PC-9 (cell line): ENCODE measurements around the gene ZNF333. TPM values are rescaled to one million over a fixed set of nuclear protein-coding genes. Genes with fewer than 3 reads are reported as not detected.

Experiments
- BruUV-seq: library from RNA; stranded (reverse); fragments of 400-500 nt; replicated peaks from 2 replicates; lab custom pipeline; 2021; lab: Mats Ljungman, UMichigan
- CTCF ChIA-PET: fragments of 300-600 bp; sonication (Branson Sonifier 250); formaldehyde crosslinking; loops from one replicate; lab custom pipeline; 2022; ENCODE audit warnings: antibody characterized with exemption; lab: Charles Lee
- POLR2A ChIA-PET: fragments of 300-600 bp; sonication (Branson Sonifier 250); formaldehyde crosslinking; loops from one replicate; lab custom pipeline; 2022; ENCODE audit warnings: antibody characterized with exemption; ENCODE audit not compliant: unreplicated experiment; lab: Charles Lee
- DNase-seq, 2 experiments: peaks; one replicate each; pipeline versions ENCODE4 v3.0.0 to v3.0.0-alpha.2; 2015 to 2022; ENCODE audit warnings: mixed read lengths in 1 of 2
- H2AFZ ChIP-seq: fragments of 200-600 bp; sonication (generic); 2 replicates; pipeline ENCODE4 v1.8.1; 2017; ENCODE audit warnings: antibody characterized with exemption
- H3F3A ChIP-seq: fragments of 200-600 bp; sonication (generic); 2 replicates; pipeline ENCODE4 v1.8.1; 2017; ENCODE audit warnings: antibody characterized with exemption, mild to moderate bottlenecking, low read depth; ENCODE audit not compliant: insufficient read depth
- H3K27ac ChIP-seq: fragments of 200-600 bp; sonication (generic); 2 replicates; pipeline ENCODE4 v1.6.1; 2016; ENCODE audit warnings: mixed run types
- H3K27me3 ChIP-seq: fragments of 200-600 bp; sonication (generic); 2 replicates; pipeline ENCODE4 v1.6.1; 2016; ENCODE audit warnings: low read depth, mixed run types; ENCODE audit not compliant: insufficient read depth
- H3K36me3 ChIP-seq: fragments of 200-600 bp; sonication (generic); 2 replicates; pipeline ENCODE4 v1.6.1; 2016; ENCODE audit warnings: low read depth, mixed run types
- H3K4me1 ChIP-seq: fragments of 200-600 bp; sonication (generic); replicated peaks from 2 replicates; pipeline ENCODE4 v1.6.1; 2016; ENCODE audit warnings: mixed run types; ENCODE audit not compliant: insufficient read depth
- H3K4me2 ChIP-seq: fragments of 200-600 bp; sonication (generic); 2 replicates; pipeline ENCODE4 v1.6.1; 2017; ENCODE audit warnings: mixed run types
- H3K4me3 ChIP-seq: fragments of 200-600 bp; sonication (generic); 2 replicates; pipeline ENCODE4 v1.6.1; 2016; ENCODE audit warnings: mixed run types
- H3K79me2 ChIP-seq: fragments of 200-600 bp; sonication (generic); 2 replicates; pipeline ENCODE4 v1.6.1; 2017; ENCODE audit warnings: low read depth, mixed run types
- H3K9me2 ChIP-seq: fragments of 200-600 bp; sonication (generic); 2 replicates; pipeline ENCODE4 v1.8.1; 2017; ENCODE audit warnings: mild to moderate bottlenecking; ENCODE audit not compliant: insufficient read depth
- H3K9me3 ChIP-seq: fragments of 200-600 bp; sonication (generic); 2 replicates; pipeline ENCODE4 v1.8.1; 2016; ENCODE audit warnings: low read depth; ENCODE audit not compliant: insufficient read depth
- H4K20me1 ChIP-seq: fragments of 200-600 bp; sonication (generic); 2 replicates; pipeline ENCODE4 v1.8.1; 2017; ENCODE audit not compliant: insufficient read depth
- EZH2 ChIP-seq: fragments of 200-600 bp; sonication (generic); IDR thresholded peaks from 2 replicates; pipeline ENCODE4 v1.8.0; 2017; ENCODE audit warnings: antibody characterized with exemption, low read depth
- intact Hi-C: fragments of 100-400 bp; cut with micrococcal nuclease; formaldehyde crosslinking; loops from one replicate; pipeline ENCODE4 v1.10.0; 2022; ENCODE audit not compliant: unreplicated experiment
- total RNA-seq: library from RNA; stranded (reverse); gene quantifications from 2 replicates; pipeline ENCODE4 v1.2.3, GENCODE V29; 2021
- TF ChIP-seq, protein P1 (sequence below): fragments of 200-600 bp; sonication (generic); conservative IDR thresholded peaks from 2 replicates; pipeline ENCODE4 v1.6.1; 2017; ENCODE audit warnings: mixed run types, antibody characterized with exemption, mild to moderate bottlenecking, moderate library complexity

The ZNF333 gene
- total RNA-seq, 1 experiment from 2014 or later = 10.1 TPM

DNA sequence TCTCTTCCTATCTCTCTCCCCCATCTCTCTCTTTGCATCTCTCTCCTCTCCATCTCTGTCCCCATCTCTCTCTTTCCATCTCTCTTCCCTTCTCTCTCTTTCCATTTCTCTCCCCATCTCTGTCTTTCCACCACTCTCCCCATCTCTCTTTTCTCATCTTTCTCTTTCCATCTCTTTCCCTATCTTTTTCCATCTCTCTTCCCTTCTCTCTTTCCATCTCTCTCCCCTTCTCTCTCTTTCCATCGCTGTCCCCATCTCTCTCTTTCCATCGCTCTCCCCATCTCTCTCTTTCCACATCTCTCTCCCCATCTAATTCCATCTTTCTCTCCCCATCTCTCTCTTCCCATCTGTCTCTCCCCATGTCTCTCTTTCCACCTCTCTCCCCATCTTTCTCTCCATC, 39.7 kb upstream of the ZNF333 start:
- peaks cover 37% of the 10 kb centered on the region for H3K27me3 ChIP-seq
- TF ChIP-seq EZH2 = no peak
- TF ChIP-seq, protein P1, sequence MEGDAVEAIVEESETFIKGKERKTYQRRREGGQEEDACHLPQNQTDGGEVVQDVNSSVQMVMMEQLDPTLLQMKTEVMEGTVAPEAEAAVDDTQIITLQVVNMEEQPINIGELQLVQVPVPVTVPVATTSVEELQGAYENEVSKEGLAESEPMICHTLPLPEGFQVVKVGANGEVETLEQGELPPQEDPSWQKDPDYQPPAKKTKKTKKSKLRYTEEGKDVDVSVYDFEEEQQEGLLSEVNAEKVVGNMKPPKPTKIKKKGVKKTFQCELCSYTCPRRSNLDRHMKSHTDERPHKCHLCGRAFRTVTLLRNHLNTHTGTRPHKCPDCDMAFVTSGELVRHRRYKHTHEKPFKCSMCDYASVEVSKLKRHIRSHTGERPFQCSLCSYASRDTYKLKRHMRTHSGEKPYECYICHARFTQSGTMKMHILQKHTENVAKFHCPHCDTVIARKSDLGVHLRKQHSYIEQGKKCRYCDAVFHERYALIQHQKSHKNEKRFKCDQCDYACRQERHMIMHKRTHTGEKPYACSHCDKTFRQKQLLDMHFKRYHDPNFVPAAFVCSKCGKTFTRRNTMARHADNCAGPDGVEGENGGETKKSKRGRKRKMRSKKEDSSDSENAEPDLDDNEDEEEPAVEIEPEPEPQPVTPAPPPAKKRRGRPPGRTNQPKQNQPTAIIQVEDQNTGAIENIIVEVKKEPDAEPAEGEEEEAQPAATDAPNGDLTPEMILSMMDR = no peak
- no peaks in the 10 kb centered on the region for H3K4me1 ChIP-seq
- H3K4me2 ChIP-seq = no peak overlapping the region
- no peak overlapping the region for H3K27ac ChIP-seq
- H3K36me3 ChIP-seq = no peaks in the 10 kb centered on the region
- no peaks in the 10 kb centered on the region for H4K20me1 ChIP-seq
- H3K4me3 ChIP-seq = no peak overlapping the region
- H3F3A ChIP-seq = no peaks in the 10 kb centered on the region
- ChIA-PET CTCF (no interaction called here), POLR2A (no interaction called here)
- no peaks in the 10 kb centered on the region for H3K79me2 ChIP-seq
- no TSS peak for BruUV-seq
- no peak overlapping the region for H2AFZ ChIP-seq
- intact Hi-C loops = no loop called here
- no peaks in the 10 kb centered on the region for H3K9me3 ChIP-seq
- no peak for DNase-seq
- H3K9me2 ChIP-seq = no peaks in the 10 kb centered on the region; the same call in 1 of the 2 replicates

DNA sequence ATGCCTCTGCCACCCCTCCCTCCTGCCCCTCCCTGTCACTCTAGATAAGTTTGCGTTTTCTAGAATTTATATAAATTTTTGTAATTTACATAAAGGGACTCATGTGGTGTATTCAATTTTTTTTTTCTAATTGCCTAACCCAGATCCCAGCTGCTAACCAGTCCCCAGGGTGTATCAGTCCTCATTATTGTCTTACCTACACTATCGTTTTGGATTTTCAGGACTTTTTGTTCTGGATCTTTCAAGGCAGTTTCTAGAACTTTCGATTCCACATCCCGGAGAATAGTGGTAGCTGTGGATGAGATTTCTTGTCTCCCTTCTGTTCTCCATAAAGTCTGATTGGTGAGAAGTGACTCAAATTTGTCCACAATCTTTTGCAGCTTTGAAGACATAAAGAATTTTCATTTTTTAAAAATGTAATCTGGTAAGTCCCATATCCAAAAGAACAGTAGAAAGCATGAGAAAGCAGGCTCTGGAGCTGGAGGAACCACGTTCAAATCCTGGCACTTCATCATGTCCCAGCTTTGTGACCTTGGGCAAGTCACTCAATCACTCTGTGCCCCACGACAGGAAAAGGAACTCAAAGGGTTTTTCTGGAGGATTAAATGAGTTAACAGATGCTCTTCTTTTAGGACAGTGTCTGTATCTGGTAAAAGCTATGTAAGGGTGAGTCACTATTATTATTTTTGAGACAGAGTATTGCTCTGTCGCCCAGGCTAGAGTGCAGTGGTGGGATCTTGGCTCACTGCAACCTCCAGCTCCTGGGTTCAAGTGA, 34.9 kb upstream of the ZNF333 start:
- H3F3A ChIP-seq = no peaks in the 10 kb centered on the region
- H2AFZ ChIP-seq = no peak overlapping the region
- intact Hi-C loops = no loop called here
- DNase-seq = no peak
- H4K20me1 ChIP-seq = no peaks in the 10 kb centered on the region
- CTCF ChIA-PET = interaction anchor here (0.6 kb wide), 1 partner anchor 1236 kb away, joined by 3 read pairs; no protein-coding TSS in a partner anchor
- H3K27ac ChIP-seq = no peak overlapping the region
- no peak overlapping the region for H3K4me2 ChIP-seq
- no peaks in the 10 kb centered on the region; the same call in 1 of the 2 replicates for H3K9me2 ChIP-seq
- no peak overlapping the region for H3K4me3 ChIP-seq
- no TSS peak for BruUV-seq
- TF ChIP-seq, protein P1 = no peak
- no peak for TF ChIP-seq EZH2
- H3K79me2 ChIP-seq = no peaks in the 10 kb centered on the region
- no peaks in the 10 kb centered on the region for H3K9me3 ChIP-seq
- peaks cover 24% of the 10 kb centered on the region for H3K27me3 ChIP-seq
- H3K36me3 ChIP-seq = no peaks in the 10 kb centered on the region
- H3K4me1 ChIP-seq = no peaks in the 10 kb centered on the region
- POLR2A ChIA-PET = no interaction called here

DNA sequence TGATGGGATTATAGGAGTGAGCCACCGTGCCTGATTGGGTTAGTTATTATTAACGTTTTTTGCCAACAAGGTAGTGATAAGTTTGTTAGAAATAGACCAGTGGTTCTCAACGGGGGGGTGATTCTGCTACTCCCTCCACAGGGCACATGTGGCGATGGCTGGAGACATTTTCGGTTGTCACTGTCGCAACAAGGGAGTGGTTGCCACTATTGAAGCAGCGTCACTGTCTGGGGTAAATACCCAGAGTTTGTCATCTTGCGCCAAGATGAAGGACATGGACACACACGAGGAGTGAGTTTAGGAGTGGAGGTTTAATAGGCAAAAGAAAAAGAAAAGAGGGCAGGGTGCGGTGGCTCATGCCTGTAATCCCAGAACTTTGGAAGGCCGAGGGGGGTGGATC, 34.1 kb upstream of the ZNF333 start:
- intact Hi-C loops = no loop called here
- no TSS peak for BruUV-seq
- no peaks in the 10 kb centered on the region for H3K36me3 ChIP-seq
- DNase-seq = no peak
- H3K27me3 ChIP-seq = peaks cover 19% of the 10 kb centered on the region
- H3K4me1 ChIP-seq = no peaks in the 10 kb centered on the region
- no peaks in the 10 kb centered on the region for H3K9me3 ChIP-seq
- no peak overlapping the region for H3K4me3 ChIP-seq
- no peaks in the 10 kb centered on the region; the same call in 1 of the 2 replicates for H3K9me2 ChIP-seq
- no peak overlapping the region for H2AFZ ChIP-seq
- CTCF ChIA-PET = no interaction called here
- no peaks in the 10 kb centered on the region for H3F3A ChIP-seq
- no peak overlapping the region for H3K4me2 ChIP-seq
- no peak overlapping the region for H3K27ac ChIP-seq
- POLR2A ChIA-PET = no interaction called here
- H4K20me1 ChIP-seq = no peaks in the 10 kb centered on the region
- no peak for TF ChIP-seq EZH2
- TF ChIP-seq, protein P1 = no peak
- no peaks in the 10 kb centered on the region for H3K79me2 ChIP-seq
